GM23338 (cell line): Measurements from ENCODE around the gene DGLUCY. TPM values are rescaled to one million over a fixed set of nuclear protein-coding genes. Genes with fewer than 3 reads are reported as not detected.

ENCODE experiments used
- ATAC-seq: fragments of 200-7000 bp; cut with Tn5 transposase; 3 replicates; pipeline ENCODE4 v1.9.1; 2020
- DNase-seq: peaks from one replicate; pipeline ENCODE4 v3.0.0-alpha.2; 2015; ENCODE audit warnings: low spot score
- H2AFZ ChIP-seq: fragments of 200-600 bp; sonication (generic); 2 replicates; pipeline ENCODE4 v1.8.0; 2016; ENCODE audit warnings: antibody characterized with exemption, mild to moderate bottlenecking, moderate library complexity
- H3F3A ChIP-seq: fragments of 200-600 bp; sonication (generic); replicated peaks from 2 replicates; pipeline ENCODE4 v1.8.0; 2017; ENCODE audit warnings: antibody characterized with exemption, mixed run types, low read depth
- H3K27ac ChIP-seq: fragments of 200-600 bp; sonication (generic); 2 replicates; pipeline ENCODE4 v1.6.1; 2016; ENCODE audit warnings: low read depth
- H3K27me3 ChIP-seq: fragments of 200-600 bp; sonication (generic); 2 replicates; pipeline ENCODE4 v1.8.0; 2016; ENCODE audit warnings: mild to moderate bottlenecking, mixed run types, moderate library complexity; ENCODE audit not compliant: insufficient read depth
- H3K36me3 ChIP-seq: fragments of 200-600 bp; sonication (generic); 2 replicates; pipeline ENCODE4 v1.8.0; 2016; ENCODE audit warnings: mild to moderate bottlenecking; ENCODE audit not compliant: insufficient read depth
- H3K4me1 ChIP-seq: fragments of 200-600 bp; sonication (generic); 2 replicates; pipeline ENCODE4 v1.8.0; 2016; ENCODE audit warnings: mild to moderate bottlenecking, moderate library complexity; ENCODE audit not compliant: insufficient read depth
- H3K4me2 ChIP-seq: fragments of 200-600 bp; sonication (generic); 2 replicates; pipeline ENCODE4 v1.7.1; 2017; ENCODE audit warnings: mixed run types
- H3K4me3 ChIP-seq: fragments of 200-600 bp; sonication (generic); 2 replicates; pipeline ENCODE4 v1.6.1; 2016; ENCODE audit warnings: mixed run types
- H3K79me2 ChIP-seq: fragments of 200-600 bp; sonication (generic); replicated peaks from 2 replicates; pipeline ENCODE4 v1.8.0; 2017; ENCODE audit warnings: mild to moderate bottlenecking; ENCODE audit not compliant: insufficient read depth
- H3K9me2 ChIP-seq: fragments of 200-600 bp; sonication (generic); 2 replicates; pipeline ENCODE4 v1.8.0; 2017; ENCODE audit not compliant: insufficient read depth
- H4K20me1 ChIP-seq: fragments of 200-600 bp; sonication (generic); replicated peaks from 2 replicates; pipeline ENCODE4 v1.8.0; 2017; ENCODE audit warnings: mild to moderate bottlenecking; ENCODE audit not compliant: insufficient read depth
- H3K27ac Mint-ChIP-seq: 2 replicates; pipeline ENCODE4 v1.8.0; 2020; ENCODE audit warnings: inconsistent platforms, mild to moderate bottlenecking, moderate library complexity, mixed read lengths
- H3K27me3 Mint-ChIP-seq: 3 replicates; pipeline ENCODE4 v1.8.0; 2022; ENCODE audit warnings: low read depth, mild to moderate bottlenecking, moderate library complexity, mixed read lengths, inconsistent platforms; ENCODE audit not compliant: insufficient read depth, poor library complexity
- H3K36me3 Mint-ChIP-seq: 3 replicates; pipeline ENCODE4 v1.8.0; 2021; ENCODE audit warnings: low read depth, mild to moderate bottlenecking, inconsistent platforms, moderate library complexity, mixed read lengths
- H3K4me1 Mint-ChIP-seq: 3 replicates; pipeline ENCODE4 v1.8.0; 2020; ENCODE audit warnings: mild to moderate bottlenecking, inconsistent platforms, mixed read lengths
- H3K4me3 Mint-ChIP-seq: 3 replicates; pipeline ENCODE4 v1.8.0; 2021; ENCODE audit warnings: moderate library complexity, mild to moderate bottlenecking, inconsistent platforms, mixed read lengths
- H3K9me3 Mint-ChIP-seq: 3 replicates; pipeline ENCODE4 v1.8.0; 2020; ENCODE audit warnings: moderate library complexity, mild to moderate bottlenecking, inconsistent platforms, mixed read lengths
- CREB1 ChIP-seq: fragments of 250-450 bp; sonication (Bioruptor Pico); IDR thresholded peaks from 2 replicates; pipeline ENCODE4 v1.5.0; 2020; ENCODE audit warnings: low read depth, mild to moderate bottlenecking, moderate library complexity
- CTCF ChIP-seq, 2 experiments: fragments of 200-600 bp in 1 of 2; sonication (generic) in 1 of 2; conservative IDR thresholded peaks; 2 replicates each; pipeline versions ENCODE4 v1.5.1 to v1.6.1; 2016 to 2017; ENCODE audit warnings: antibody characterized with exemption in 2 of 2, low read depth in 2 of 2, mild to moderate bottlenecking in 2 of 2, moderate library complexity in 1 of 2
- ETS1 ChIP-seq: IDR thresholded peaks from 2 replicates; pipeline ENCODE4 v1.6.1; 2016; ENCODE audit warnings: antibody characterized with exemption
- EZH2 ChIP-seq: fragments of 200-600 bp; sonication (generic); IDR thresholded peaks from one replicate; pipeline ENCODE4 v1.8.0; 2017; ENCODE audit warnings: antibody characterized with exemption, mild to moderate bottlenecking, low read depth; ENCODE audit not compliant: unreplicated experiment
- EZH2phosphoT487 ChIP-seq: fragments of 200-600 bp; sonication (generic); IDR thresholded peaks from one replicate; pipeline ENCODE4 v1.8.1; 2018; ENCODE audit warnings: antibody characterized with exemption; ENCODE audit not compliant: unreplicated experiment
- JUNB ChIP-seq: IDR thresholded peaks from one replicate; pipeline ENCODE4 v1.6.1; 2016; ENCODE audit warnings: antibody characterized with exemption; ENCODE audit not compliant: unreplicated experiment
- NANOG ChIP-seq: IDR thresholded peaks from 2 replicates; pipeline ENCODE4 v1.6.1; 2016; ENCODE audit warnings: antibody characterized with exemption, borderline replicate concordance
- POLR2AphosphoS5 ChIP-seq: IDR thresholded peaks from 2 replicates; pipeline ENCODE4 v1.6.1; 2016; ENCODE audit warnings: antibody characterized with exemption, low read depth
- REST ChIP-seq: IDR thresholded peaks from one replicate; pipeline ENCODE4 v1.6.1; 2018; ENCODE audit warnings: antibody characterized with exemption; ENCODE audit not compliant: unreplicated experiment
- STAT1 ChIP-seq: IDR thresholded peaks from one replicate; pipeline ENCODE4 v1.6.1; 2016; ENCODE audit warnings: antibody characterized with exemption; ENCODE audit not compliant: unreplicated experiment
- ZNF114 ChIP-seq: fragments of 250-450 bp; sonication (Bioruptor Pico); IDR thresholded peaks from 2 replicates; pipeline ENCODE4 v1.5.0; 2020; ENCODE audit warnings: mild to moderate bottlenecking, moderate library complexity
- ZNF331 ChIP-seq: fragments of 250-450 bp; sonication (Bioruptor Pico); IDR thresholded peaks from 2 replicates; pipeline ENCODE4 v1.5.0; 2020; ENCODE audit warnings: low read depth, mild to moderate bottlenecking, moderate library complexity
- ZNF462 ChIP-seq: fragments of 250-450 bp; sonication (Bioruptor Pico); IDR thresholded peaks from 2 replicates; pipeline ENCODE4 v1.5.0; 2020; ENCODE audit warnings: mild to moderate bottlenecking, moderate library complexity
- polyA plus RNA-seq: library from polyadenylated mRNA; unstranded; fragments of >200 nt; fragmentation: Nextera tagmentation; extraction: Ambion mirVana; gene quantifications from 2 replicates; pipeline ENCODE4 v1.2.1, GENCODE V29; 2016
- total RNA-seq: library from RNA; depleted of rRNA; stranded (reverse); fragments of >200 nt; shearing (Covaris generic); gene quantifications from 2 replicates; pipeline ENCODE4 v1.2.3, GENCODE V29; 2014

The DGLUCY gene
- total and polyA plus RNA-seq, 2 experiments from 2014 or later, result 14.6 to 31.6 TPM

GRCh38 chr14:91173904-91174303 lies 60.0 kb downstream of the DGLUCY start:
- Histone ChIP-seq H3K27me3 (no peaks in the 10 kb centered on the region), H4K20me1 (no peaks in the 10 kb centered on the region), H3F3A (no peaks in the 10 kb centered on the region), H3K4me1 (no peaks in the 10 kb centered on the region), H2AFZ (no peak overlapping the region), H3K36me3 (no peaks in the 10 kb centered on the region), H3K9me2 (no peaks in the 10 kb centered on the region), H3K27ac (no peak overlapping the region), H3K79me2 (no peaks in the 10 kb centered on the region), H3K4me3 (no peak overlapping the region), H3K4me2 (no peak overlapping the region)
- ATAC-seq, result no peak
- no peaks in the 10 kb centered on the region for H3K9me3 Mint-ChIP-seq
- no peak overlapping the region for H3K4me3 Mint-ChIP-seq
- no peak for DNase-seq
- H3K27ac Mint-ChIP-seq, result no peak overlapping the region
- peaks cover 6% of the 10 kb centered on the region for H3K36me3 Mint-ChIP-seq
- TF ChIP-seq ETS1, result no peak
- no peak for TF ChIP-seq ZNF331 (CRISPR knock-in tag)
- TF ChIP-seq EZH2, result no peak
- TF ChIP-seq STAT1, result no peak
- TF ChIP-seq EZH2phosphoT487, result no peak
- no peak for TF ChIP-seq CTCF (conservative IDR thresholded peaks at IDR 0.05; ENCODE audit: low read depth in 2 of 2)
- no peak for TF ChIP-seq CREB1 (CRISPR knock-in tag)
- no peak for TF ChIP-seq NANOG
- no peak for TF ChIP-seq REST
- TF ChIP-seq JUNB, result no peak
- TF ChIP-seq ZNF462, result no peak
- TF ChIP-seq ZNF114 (CRISPR knock-in tag), result no peak
- TF ChIP-seq POLR2AphosphoS5, result no peak
- peaks cover 3% of the 10 kb centered on the region for H3K27me3 Mint-ChIP-seq
- no peaks in the 10 kb centered on the region; the same call in 2 of the 3 replicates for H3K4me1 Mint-ChIP-seq
